ENCODE measurements around the gene TMEM40.
"Not testable (repeated sequence)": the region's sequence is repeated elsewhere in the genome, so short reads cannot be mapped to it uniquely, and the experiment has no call there.

TMEM40 gene

DNA sequence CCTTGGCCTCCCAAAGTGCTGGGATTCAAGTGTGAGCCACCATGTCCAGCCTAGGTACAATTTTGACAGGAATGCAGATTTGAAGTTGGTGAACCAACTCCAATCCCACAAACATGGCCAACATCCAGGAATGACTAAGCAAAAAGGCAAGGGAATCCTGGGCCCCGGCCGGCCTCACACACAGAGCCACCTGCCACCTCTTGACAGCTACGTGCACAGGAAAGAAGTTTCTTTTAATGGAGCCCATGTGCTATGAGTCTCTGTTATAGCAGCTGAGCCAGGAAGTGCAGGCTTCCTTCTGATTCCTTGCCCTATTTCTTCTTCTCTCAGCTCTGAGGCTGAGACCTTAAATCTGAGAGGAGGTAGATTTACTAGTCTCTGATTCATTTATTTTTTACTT, 8.8 kb downstream of the TMEM40 start:
- DNase-seq: no peak

DNA sequence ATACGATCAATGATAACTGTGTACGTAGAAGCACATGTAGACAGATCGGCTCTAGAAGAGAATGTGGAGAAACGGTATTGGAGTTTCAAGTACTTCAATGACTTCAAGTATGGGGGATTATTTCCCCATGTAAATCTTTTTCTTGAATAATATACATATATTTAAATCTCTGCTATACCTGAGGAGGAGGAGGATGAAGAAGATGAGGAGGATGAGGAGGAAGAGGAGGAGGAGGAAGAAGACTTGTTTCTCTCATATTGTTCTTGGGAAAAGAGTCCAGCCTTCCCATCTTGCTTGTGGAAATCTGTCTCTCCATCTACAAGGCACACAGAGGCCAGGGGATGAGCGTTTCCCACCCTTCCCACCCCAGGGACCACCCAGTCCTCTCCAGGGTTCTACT, 10.6 kb downstream of the TMEM40 start:
- no peak for DNase-seq

DNA sequence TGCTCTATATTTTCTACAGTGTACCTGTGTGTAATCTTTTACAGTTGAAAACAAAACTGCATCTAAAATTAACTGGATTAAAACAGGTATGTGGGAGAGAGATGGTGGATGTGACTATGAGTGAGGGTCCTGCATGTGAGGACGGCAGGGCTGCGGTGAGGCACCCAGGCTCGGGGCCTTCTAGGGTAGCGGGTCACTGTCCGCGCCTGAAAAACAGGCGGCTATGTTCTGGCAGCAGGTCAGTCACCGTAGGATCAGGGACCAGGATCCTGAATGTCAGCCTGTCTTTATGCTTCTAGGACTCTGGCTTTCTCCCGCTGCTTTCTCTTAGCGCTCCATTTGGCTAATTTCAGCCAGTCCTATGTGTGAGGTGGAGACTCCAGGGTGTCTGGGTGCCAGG, 12.6 kb downstream of the TMEM40 start:
- DNase-seq: no peak

DNA sequence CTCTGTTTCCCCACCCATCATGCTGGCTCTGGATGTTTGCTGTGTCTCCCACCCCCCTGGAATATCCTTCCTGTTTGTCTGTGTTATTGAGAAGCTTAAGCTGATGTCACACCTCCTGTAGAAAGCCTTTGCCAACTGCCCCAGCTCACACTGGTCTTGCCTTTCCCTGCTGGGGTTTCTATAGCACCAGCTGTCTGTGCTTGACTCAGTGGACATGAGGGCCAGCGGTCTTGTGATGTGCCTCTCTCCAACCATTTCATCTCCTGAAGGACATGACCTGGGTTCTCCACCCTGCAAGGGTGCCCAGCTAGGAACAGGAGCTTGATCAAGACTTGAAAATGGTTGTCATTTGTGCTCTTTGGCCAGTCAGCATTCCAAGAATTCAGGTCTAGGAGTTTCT, 14.7 kb downstream of the TMEM40 start:
- no peak for DNase-seq

DNA sequence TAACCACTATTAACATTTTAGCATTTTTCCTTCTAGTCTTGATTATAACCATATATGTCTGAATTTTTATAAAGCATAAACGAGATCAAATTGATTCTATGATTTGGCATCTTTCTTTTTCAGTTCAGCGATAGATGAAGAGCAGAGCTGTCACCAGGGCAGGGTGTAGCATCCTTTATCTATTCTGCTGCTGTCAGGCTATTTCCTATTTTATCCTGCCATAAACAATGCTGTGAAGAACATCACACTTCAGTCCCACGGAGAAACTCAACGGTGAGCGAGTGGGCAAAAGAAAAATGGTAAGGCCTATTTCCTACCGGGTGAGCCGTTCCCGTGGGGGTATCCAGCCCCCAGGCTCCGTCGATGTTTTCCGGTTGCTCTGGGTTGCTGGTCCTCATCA, 15.5 kb downstream of the TMEM40 start:
- no peak for DNase-seq

DNA sequence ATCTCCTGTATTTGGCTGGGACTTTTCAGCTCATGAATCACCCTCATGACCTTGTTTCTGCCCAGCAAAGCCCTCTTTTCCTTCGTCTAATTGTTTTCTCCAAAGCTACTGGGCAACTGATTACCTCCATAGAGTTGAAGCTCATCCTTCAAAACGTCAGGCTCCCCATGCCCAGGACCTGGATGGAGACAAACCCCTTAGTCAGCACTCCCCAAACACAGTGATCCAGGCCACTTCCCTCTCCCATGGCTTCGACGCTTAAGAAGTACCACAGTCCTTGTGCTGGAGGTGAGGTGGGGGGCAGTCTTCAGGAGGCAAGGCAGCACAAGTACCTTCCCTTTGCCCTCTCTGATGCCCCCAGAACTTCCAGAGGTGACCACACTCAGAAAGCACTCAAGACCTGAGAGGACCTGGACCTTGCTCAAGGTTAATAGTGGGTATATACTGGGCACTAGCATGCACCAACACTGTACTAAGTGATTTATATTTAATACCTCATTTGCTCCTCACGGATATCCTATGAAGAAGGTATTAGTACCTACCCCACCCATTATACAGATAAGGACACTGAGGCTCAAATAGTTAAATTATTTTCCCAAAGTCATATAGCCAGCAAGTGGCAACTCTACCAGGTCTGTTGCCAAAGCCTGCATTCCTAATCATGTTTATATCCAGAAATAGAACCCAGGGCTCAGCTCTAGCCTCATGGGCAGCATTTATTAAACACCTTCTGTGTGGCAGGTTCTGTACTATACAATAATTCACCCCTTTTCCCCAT, 16.5 kb downstream of the TMEM40 start:
- no peak for DNase-seq

DNA sequence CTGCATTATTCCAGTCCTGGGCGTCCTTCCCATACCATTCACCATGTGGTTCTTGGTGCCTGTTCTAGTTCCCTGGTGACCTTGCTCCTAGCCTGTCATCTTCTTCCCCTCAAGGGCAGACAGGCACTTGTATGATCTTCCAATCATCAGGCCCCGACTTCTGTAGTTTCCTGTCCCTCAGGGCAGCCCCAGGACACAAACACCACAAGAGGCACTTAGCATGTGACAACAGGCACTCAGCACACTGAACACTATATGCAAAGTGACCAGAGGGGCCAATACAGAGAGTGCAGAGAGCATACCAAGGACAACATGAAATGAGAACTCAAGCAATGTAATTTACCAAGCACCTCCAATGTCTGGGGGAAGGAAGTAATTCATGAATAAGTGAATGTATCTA, 17.9 kb downstream of the TMEM40 start:
- DNase-seq: no peak

DNA sequence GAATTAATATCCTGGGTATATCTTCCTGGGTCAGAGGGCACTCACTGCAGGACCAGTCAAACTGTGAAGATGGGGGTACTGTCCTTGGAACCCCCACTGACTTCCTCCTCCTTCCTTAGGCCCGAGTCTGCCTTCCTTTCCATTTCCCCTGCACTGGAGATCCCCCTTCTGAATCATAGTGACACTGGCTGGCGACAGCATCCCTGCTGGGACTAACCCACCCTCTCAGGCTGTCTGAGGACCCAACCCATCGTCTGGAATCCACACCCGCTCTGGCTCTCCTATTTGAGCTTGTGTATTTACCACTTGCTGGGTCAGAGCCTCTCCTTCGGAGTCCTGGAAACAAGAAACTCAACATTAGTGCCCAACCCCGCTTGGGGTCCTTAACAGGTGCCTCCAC, 21.2 kb downstream of the TMEM40 start:
- no peak for DNase-seq

DNA sequence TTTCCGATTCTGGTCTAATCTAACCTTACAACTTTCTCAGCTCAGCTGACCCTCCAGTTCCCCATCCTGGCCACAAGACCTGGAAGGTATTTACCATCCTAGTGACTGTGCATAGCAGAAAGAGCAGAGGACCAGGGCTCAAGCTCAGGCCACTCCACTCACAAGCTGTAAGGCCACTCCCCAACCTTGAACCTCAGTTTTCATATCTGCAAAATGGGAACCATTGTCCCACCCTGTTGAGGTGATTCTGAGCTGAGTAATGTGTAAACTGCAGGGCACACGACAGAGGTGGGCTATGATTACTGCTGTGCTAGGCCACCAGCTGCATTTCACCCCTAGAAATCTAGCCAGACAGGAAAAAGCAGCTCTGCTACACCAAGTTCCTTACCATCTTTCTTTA, 21.7 kb downstream of the TMEM40 start:
- no peak for DNase-seq

DNA sequence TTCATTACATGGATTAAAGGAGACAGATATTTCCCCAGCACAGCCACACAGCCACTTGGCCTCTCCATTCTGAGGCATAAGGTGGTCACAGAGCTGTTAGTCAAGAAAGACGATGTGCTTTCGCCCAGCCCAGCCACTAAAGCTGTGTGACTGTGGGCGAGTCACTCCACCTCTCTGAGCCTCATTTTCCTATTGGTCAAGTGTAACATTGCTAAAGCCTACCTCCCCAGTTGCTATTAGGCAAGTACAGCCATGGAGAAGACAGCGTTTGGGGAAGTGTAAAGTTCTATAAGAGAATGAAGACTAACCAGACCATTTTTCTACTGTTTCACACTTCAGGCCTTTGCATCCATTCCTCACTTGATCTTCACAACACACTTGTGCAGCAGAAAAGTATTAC, 24.1 kb downstream of the TMEM40 start:
- no peak for DNase-seq

DNA sequence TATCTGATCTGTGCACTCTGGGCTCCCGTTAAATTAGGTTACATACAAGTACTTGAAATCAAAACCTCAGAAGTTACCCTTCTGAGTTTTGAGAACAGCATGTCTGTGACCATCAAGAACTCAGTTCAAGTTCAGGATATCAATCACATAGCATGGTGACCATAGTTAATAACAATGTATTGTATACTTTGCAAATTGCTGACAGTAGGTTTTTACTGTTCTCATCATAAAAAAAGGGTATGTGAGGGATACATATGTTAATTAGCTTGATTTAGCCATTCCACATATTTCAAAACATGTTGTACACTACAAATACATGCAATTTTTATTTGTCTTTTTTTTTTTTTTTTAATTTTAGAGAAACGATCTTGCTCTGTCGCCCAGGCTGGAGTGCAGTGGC, 25.5 kb downstream of the TMEM40 start:
- no peak for DNase-seq

DNA sequence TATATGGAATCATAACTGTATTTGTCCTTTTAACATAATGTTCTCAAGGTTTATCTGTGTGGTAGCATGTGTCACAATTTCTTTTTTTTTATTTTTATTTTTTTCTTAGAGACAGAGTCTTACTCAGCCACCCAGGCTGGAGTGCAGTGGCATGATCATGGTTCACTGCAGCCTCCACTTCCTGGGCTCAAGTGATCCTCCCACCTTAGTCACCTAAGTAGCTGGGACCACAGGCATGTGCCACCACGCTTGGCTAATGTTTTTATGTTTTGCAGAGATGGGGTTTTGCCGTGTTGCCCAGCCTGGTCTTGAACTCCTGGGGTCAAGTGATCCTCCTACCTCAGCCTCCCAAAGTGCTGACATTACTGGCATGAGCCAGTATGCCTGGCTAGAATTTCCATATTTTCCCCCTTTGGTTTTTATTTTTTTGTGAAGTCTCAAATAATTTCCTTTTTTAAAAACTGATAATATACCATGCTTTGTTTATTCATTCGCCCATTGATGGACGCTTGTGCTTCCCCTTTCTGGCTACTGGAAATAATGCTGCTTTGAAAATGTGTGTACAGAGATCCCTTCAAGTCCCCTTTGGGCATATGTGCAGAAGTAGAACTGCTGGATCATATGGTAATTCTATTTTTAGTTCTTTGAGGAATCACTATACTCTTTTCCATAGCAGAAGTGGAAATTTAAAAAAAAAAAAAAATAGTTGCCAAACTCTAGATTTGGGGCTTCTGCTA, 28.4 kb downstream of the TMEM40 start:
- DNase-seq: no peak

DNA sequence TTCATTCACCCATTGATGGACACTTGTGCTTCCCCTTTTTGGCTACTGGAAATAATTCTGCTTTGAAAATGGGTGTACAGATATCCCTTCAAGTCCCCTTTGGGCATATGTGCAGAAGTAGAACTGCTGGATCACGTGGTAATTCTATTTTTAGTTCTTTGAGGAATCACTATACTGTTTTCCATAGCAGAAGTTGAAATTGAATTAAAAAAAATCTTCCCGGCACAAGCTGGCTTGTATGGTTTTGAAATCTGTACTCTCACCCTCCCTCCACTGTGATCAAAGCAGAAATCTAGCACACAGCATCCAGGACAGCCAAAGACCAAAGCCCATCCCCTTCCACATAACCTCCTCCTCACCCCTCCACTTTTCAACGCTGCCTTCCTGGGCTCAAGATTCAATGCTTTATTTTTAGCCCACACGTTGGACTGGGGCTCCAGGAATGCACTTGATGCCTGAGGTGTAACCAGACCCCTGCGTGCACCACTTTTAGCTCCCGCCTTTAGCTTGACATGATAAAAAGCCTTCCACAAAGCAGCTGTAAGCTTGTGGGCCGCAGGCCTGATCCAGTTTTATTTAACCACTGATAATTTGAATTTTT, 29.9 kb downstream of the TMEM40 start:
- no peak for DNase-seq

DNA sequence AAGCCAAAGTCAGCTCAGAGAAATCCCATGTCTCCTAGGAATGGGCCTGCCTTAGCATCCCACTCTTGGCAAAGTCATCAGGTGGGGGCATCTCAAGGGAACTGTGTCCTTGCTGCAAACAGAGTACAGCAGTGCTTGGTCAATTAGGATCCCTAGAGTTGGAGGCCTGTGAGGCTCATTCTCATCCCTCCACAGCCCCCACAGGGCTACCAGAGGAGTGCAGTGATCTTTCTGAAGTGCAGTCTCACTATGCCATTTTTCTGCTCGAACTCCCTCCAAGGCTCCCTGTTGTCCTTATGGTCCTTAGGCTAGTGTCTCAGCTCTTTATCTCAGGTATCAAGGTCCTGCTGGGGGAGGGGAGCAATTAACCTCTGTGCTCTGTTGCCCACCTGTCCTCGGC, 31.1 kb downstream of the TMEM40 start:
- no peak for DNase-seq

DNA sequence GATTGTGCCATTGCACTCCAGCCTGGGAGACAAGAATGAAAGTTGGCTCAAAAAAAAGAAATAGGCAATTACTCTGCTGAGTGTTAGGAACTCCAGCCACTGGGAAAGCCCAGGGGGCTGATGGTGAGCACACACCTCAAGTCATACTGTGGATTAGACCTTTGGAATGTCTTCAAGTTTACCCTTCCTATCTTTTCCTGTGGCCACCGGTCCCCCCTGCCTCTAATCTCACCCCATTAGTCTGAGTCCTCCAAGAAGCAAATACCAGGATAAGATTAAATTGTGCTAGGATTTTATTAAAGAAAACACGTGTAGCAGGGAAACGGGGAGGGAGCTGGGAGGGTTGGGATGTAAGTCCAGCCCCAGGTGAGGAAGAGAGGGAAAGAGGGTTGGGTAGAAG, 31.6 kb downstream of the TMEM40 start:
- DNase-seq: no peak

DNA sequence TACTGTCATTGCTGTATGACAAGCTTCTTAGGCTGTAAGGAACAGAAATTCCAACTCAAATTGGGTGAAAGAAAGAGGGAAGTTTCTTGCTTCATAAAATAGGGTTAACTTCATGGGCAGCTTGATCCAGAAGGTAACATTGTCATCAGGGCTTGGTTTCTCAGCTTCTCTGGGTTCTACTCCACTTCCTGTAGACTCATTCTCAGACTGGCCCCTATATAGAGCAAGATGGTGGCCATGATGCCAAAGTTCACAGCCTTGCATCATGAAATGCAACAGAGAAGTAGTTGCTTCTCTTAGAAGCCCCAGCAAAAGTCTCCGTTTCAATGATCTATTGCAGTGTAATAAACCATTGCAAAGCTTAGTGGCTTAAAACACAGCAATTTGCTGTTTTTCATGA, 33.6 kb downstream of the TMEM40 start:
- no peak for DNase-seq

DNA sequence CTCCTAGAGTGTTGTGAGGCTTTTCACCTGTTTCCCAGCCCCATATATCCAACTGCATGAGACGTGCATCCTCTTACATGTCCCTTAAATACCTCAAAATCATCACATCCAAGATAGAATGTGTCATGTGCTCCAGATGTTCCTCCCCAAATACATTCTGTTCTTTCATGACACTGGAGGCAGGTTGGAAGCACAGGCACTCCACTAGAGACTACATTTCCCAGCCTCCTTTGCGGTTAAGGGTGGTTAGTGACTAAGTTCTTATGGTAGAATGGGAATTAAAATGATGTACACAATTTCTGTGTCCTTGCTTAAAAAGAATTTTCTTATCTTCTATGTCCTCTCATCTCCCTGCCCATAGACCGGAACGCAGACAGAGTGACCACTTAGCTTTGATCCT, 34.3 kb downstream of the TMEM40 start:
- DNase-seq: no peak

DNA sequence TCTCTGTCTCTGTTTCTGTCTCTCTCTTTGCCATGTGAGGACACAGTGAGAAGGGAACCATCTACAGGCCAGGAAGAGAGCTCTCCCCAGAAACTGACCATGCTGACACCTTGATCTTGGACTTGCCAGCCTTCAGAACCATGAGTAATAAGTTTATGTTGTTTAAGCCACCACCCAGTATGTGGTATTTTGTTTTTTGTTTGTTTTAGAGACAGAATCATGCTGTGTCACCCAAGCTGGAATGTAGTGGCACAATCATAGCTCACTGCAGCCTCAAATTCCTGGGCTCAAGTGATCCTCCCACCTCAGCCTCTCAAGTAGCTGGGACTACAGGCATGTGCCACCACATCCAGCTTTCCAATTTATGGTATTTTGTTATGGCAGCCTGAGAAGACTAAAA, 35.7 kb downstream of the TMEM40 start:
- DNase-seq: not testable (repeated sequence)

DNA sequence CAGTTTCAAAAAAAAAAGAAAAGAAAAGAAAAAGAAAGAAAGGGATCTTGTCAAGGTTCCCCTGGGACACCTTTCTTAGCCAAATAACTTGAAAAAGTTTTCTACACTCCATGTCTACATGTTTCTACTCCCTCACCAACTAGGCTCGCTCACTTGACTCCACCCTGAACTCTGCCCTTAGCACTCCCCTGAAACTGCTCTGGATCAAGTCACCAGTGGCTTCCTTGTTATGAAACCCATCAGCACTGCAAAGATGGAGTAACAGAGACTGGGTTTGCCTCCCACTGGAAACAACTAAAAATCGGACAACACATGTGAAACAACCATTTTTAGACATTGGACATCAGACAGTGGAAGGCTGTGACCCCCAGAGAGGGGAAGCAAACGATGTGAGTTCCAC, 36.8 kb downstream of the TMEM40 start:
- DNase-seq: no peak

DNA sequence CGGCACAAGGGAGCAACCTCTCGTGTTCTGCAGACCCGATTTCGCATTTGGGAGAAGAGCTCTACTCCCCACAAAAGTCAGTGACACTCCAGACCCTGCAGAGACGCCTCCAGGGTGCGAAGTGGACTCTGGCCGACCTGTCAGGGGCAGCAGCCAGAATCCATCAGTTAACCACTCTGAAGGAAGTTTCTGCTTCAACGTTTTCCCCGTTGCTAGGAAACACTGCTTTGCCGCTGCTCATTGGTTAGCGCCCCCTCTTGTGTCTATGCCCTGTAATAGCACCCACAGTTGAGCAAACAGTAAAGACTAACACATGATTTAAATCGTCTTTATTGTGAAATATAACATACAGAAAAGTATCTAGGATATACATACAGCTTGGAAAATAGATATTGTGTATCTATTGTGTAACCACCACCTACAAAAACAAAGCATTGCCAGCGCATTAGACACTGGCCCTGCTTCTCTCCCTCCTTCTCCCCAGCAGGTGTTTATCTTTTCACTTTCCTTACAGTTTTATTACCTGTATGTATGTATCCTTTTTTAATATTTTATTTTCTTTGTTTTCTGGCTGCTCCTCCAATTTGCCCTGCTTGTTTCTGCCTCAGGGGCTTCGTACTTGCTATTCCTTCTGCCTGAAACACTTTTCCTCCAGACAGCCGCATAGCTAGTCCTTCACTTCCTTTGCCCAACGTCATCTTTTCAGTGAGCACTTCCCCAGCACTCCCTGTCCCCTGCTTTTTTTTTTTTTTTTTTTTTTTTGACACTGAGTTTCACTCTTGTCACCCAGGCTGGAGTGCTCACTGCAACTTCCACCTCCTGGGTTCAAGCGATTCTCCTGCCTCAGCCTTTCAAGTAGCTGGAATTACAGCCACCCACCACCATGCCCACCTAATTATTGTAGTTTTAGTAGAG, 38.8 kb downstream of the TMEM40 start:
- peak; percentile 4 to 37 for DNase-seq

DNA sequence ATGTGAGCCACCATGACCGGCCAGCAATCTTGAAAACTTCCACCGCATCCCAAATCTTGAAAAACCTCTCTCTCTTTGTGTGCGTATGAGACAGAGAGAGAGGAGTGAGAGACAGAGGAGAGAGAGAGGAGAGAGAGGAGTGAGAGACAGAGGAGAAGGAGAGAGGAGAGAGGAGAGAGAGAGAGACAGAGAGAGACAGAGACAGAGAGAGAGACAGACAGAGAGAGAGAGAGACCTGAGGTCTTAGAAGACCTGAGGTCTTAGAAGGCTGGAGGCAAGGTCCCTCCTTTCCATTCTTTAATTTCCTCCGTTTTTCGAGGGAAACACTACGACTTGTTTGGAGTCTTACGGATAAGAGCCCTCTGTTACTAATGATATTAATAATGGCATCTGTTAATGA, 39.5 kb downstream of the TMEM40 start:
- no peak for DNase-seq

DNA sequence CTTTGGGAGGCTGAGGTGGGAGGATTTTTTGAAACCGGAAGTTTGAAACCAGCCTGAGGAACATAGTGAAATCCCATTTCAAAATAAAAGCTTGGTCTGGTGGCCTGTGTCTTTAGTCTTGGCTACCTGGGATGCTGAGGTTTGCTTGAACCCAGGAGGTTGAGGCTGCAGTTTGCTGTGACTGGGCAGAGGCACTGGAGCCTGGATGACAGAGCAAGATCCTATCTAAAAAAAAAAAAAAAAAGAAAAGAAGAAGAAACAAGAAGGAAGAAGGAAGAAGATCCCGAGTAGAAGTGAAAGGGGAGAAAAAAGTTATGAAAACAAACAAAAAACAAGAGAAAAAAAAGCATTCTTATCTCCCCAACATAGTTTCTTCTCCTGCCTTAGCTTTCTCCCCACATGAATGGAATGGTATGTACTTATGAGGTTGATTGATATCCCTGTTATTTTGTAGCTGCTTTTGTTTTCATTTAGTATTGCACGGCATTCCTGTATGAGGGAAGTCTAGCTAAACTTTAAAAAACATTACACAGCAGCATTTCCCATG, 42.4 kb downstream of the TMEM40 start:
- DNase-seq: no peak

DNA sequence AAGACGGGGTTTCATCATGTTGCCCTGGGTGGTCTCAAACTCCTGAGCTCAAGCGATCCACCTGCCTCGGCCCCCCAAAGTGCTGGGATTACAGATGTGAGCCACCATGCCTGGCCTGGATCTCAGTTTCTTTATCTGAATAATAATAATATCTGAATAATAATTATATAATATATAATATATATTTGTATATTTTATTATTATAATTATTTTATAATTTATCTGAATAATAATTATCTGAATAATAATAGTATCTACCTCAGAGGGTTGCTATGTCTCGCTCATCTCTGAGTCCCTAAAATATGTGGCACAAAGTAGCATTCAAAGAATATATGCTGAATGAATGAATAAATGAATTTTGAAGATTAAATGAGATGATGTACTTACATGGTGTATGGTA, 44.8 kb downstream of the TMEM40 start:
- DNase-seq: no peak

Data from NCI-H1930 (cell line).